GM12878 (cell line): ENCODE data around the gene ERP44. TPM values are rescaled to one million over a fixed set of nuclear protein-coding genes. Genes with fewer than 3 reads are reported as not detected.

ENCODE experiments used
- ATAC-seq: fragments of 200-7000 bp; cut with Tn5 transposase; 3 replicates; pipeline ENCODE4 v1.9.1; 2020; ENCODE audit warnings: mild to moderate bottlenecking, moderate library complexity
- BruUV-seq: library from RNA; stranded (reverse); fragments of 400-500 nt; replicated peaks from 2 replicates; lab custom pipeline; 2021; lab: Mats Ljungman, UMichigan
- CTCF ChIA-PET: fragments of 300-600 bp; sonication (Branson Sonifier 250); formaldehyde crosslinking; extraction: SDS; loops from one replicate; lab custom pipeline; 2021; ENCODE audit warnings: inconsistent platforms; lab: Yijun Ruan, JAX
- POLR2A ChIA-PET: fragments of 350-600 bp; formaldehyde crosslinking; extraction: SDS; loops from one replicate; lab custom pipeline; 2021; ENCODE audit warnings: inconsistent platforms; lab: Charles Lee
- RAD21 ChIA-PET: fragments of 300-600 bp; sonication (Branson Sonifier 250); formaldehyde crosslinking; loops from one replicate; lab custom pipeline; 2023; ENCODE audit warnings: antibody characterized with exemption; ENCODE audit not compliant: unreplicated experiment; lab: Charles Lee
- SMC1A ChIA-PET: fragments of 300-600 bp; sonication (Branson Sonifier 250); formaldehyde crosslinking; loops from one replicate; lab custom pipeline; 2023; ENCODE audit not compliant: unreplicated experiment, uncharacterized antibody; lab: Charles Lee
- DNase-seq: peaks from one replicate; pipeline ENCODE4 v3.0.0-alpha.2; 2011; ENCODE audit warnings: low read depth, low spot score
- FAIRE-seq: peaks from 3 replicates; lab custom pipeline; 2011; peaks lifted over from hg19 to GRCh38; lab: Jason Lieb, UNC
- H2AFZ ChIP-seq: 2 replicates; pipeline ENCODE4 v1.6.0; 2011; ENCODE audit warnings: low read depth, low read length, control low read depth; ENCODE audit not compliant: control insufficient read depth
- H3K27ac ChIP-seq: 2 replicates; pipeline ENCODE4 v1.5.1; 2011; ENCODE audit warnings: control low read depth; ENCODE audit not compliant: control insufficient read depth, insufficient read depth
- H3K27me3 ChIP-seq, 2 experiments: replicated peaks in 1 of 2; 2 replicates each; pipeline versions ENCODE4 v1.6.0 to v1.6.1; 2011; ENCODE audit warnings: low read length in 1 of 2; ENCODE audit not compliant: control insufficient read depth in 2 of 2, insufficient read depth in 2 of 2
- H3K36me3 ChIP-seq, 2 experiments: 2 replicates each; pipeline ENCODE4 v1.5.1; 2011; ENCODE audit warnings: low read length in 1 of 2; ENCODE audit not compliant: control insufficient read depth in 2 of 2, insufficient read depth in 2 of 2
- H3K4me1 ChIP-seq: 2 replicates; pipeline ENCODE4 v1.6.1; 2011; ENCODE audit warnings: mild to moderate bottlenecking, low read length, moderate library complexity, mixed read lengths; ENCODE audit not compliant: control insufficient read depth, insufficient read depth
- H3K4me2 ChIP-seq: 2 replicates; pipeline ENCODE4 v1.6.0; 2011; ENCODE audit warnings: control low read depth; ENCODE audit not compliant: control insufficient read depth, insufficient read depth
- H3K4me3 ChIP-seq: fragments of 200-600 bp; sonication (generic); 2 replicates; pipeline ENCODE4 v1.5.1; 2016
- H3K79me2 ChIP-seq: 2 replicates; pipeline ENCODE4 v1.6.0; 2011; ENCODE audit warnings: low read length; ENCODE audit not compliant: control insufficient read depth, insufficient read depth
- H3K9ac ChIP-seq: 2 replicates; pipeline ENCODE4 v1.8.0; 2011; ENCODE audit warnings: low read length, control low read depth, mixed read lengths; ENCODE audit not compliant: control insufficient read depth, insufficient read depth
- H3K9me3 ChIP-seq: replicated peaks from 3 replicates; pipeline ENCODE4 v1.5.1; 2011; ENCODE audit warnings: mild to moderate bottlenecking, low read length; ENCODE audit not compliant: control insufficient read depth, insufficient read depth
- H4K20me1 ChIP-seq: 2 replicates; pipeline ENCODE4 v1.6.0; 2011; ENCODE audit not compliant: control insufficient read depth, insufficient read depth
- BHLHE40 ChIP-seq, 2 experiments: fragments of 450-650 bp in 1 of 2; IDR thresholded peaks; 2 replicates each; pipeline ENCODE4 v1.6.1; 2011 to 2017; ENCODE audit warnings: low read depth in 2 of 2, borderline replicate concordance in 1 of 2, improper control_type of control experiment in 1 of 2, low read length in 1 of 2, mild to moderate bottlenecking in 1 of 2
- CHD2 ChIP-seq: IDR thresholded peaks from 2 replicates; pipeline ENCODE4 v1.6.1; 2011; ENCODE audit warnings: low read depth, low read length, improper control_type of control experiment, borderline replicate concordance
- DPF2 ChIP-seq: fragments of 450-650 bp; IDR thresholded peaks from 2 replicates; pipeline ENCODE4 v1.6.1; 2017; ENCODE audit warnings: mild to moderate bottlenecking
- E2F8 ChIP-seq: fragments of 450-650 bp; IDR thresholded peaks from 2 replicates; pipeline ENCODE4 v1.6.1; 2018; ENCODE audit warnings: mild to moderate bottlenecking, low read depth, moderate library complexity; ENCODE audit not compliant: partially characterized antibody
- HSF1 ChIP-seq: fragments of 150-350 bp; IDR thresholded peaks from 2 replicates; pipeline ENCODE4 v1.6.1; 2014; ENCODE audit warnings: mild to moderate bottlenecking, low read depth, low read length
- IRF4 ChIP-seq: IDR thresholded peaks from 2 replicates; pipeline ENCODE4 v1.6.1; 2011; ENCODE audit warnings: low read depth, low read length
- MTA3 ChIP-seq: IDR thresholded peaks from 2 replicates; pipeline ENCODE4 v1.6.1; 2012; ENCODE audit warnings: low read length, inconsistent platforms, borderline replicate concordance
- RBBP5 ChIP-seq: fragments of 200-600 bp; sonication (generic); conservative IDR thresholded peaks from 2 replicates; pipeline ENCODE4 v1.6.1; 2016
- RUNX3 ChIP-seq: IDR thresholded peaks from 2 replicates; pipeline ENCODE4 v1.6.1; 2012; ENCODE audit warnings: low read length, inconsistent platforms
- STAT1 ChIP-seq: fragments of 450-650 bp; conservative IDR thresholded peaks from 2 replicates; pipeline ENCODE4 v1.6.1; 2014; ENCODE audit warnings: antibody characterized with exemption, mild to moderate bottlenecking
- STAT3 ChIP-seq: IDR thresholded peaks from 2 replicates; pipeline ENCODE4 v1.6.1; 2011; ENCODE audit warnings: low read depth, low read length, improper control_type of control experiment
- ZNF384 ChIP-seq: IDR thresholded peaks from 2 replicates; pipeline ENCODE4 v1.6.1; 2012; ENCODE audit warnings: low read depth, mild to moderate bottlenecking, low read length, improper control_type of control experiment, borderline replicate concordance
- WGBS: methylation state at CpG from one replicate; pipeline ENCODE4 v1.1.6; 2016; ENCODE audit warnings: low lambda C conversion rate; ENCODE audit not compliant: insufficient replicate concordance, insufficient coverage; ENCODE audit errors: missing lambda C conversion rate; 5-methylcytosine and 5-hydroxymethylcytosine counted together
- in situ Hi-C: fragments of 300-500 bp; cut with MboI; formaldehyde crosslinking; loops from 9 replicates; pipeline ENCODE4 v1.14.3; 2018; ENCODE audit warnings: mixed read lengths
- intact Hi-C: fragments of 100-400 bp; cut with micrococcal nuclease; formaldehyde crosslinking; loops from one replicate; pipeline ENCODE4 v1.14.2; 2022; ENCODE audit not compliant: unreplicated experiment
- polyA plus RNA-seq, 11 experiments: library from polyadenylated mRNA; depleted of rRNA in 4 of 11; unstranded in 6 of 11; stranded (reverse) in 5 of 11; fragments of >200 nt; fragmentation: Nextera tagmentation in 4 of 11; fragmentation: Illumina TruSeq in 1 of 11; extraction: Ambion mirVana in 4 of 11; extraction: Trizol in 1 of 11; gene quantifications; 1 replicate in 1 of 11; 2 replicates in 10 of 11; pipeline versions ENCODE4 v1.2.1 to v1.2.3, GENCODE V29; 2011 to 2016; ENCODE audit warnings: inconsistent platforms in 2 of 11, missing spikeins in 2 of 11, low read depth in 1 of 11
- total RNA-seq, 4 experiments: library from RNA; depleted of rRNA in 3 of 4; stranded (reverse); fragments of >200 nt in 3 of 4; fragmentation: Illumina TruSeq in 1 of 4; extraction: Trizol in 1 of 4; gene quantifications; 2 replicates each; pipeline versions ENCODE4 v1.2.1 to v1.2.3, GENCODE V29; 2013 to 2021

Gene ERP44
- total and polyA plus RNA-seq, 10 of the 15 experiments (the other 5 are each of a cell fraction or from before 2014, with no cell fraction given) = 11.5 to 52.4 (median 20.2) TPM

- Histone ChIP-seq H3K27me3 (no peaks in the 10 kb centered on the region), H3K4me3 (no peak overlapping the region), H3K4me1 (0 out of 2 replicates have a peak, but pooled peaks cover 2% of the 10 kb centered on the region), H3K36me3 (peaks cover 0 to 1% of the 10 kb centered on the region in 2 experiments; a peak in 2 of 4 replicates), H2AFZ (no peak overlapping the region), H3K9ac (no peak overlapping the region), H4K20me1 (no peaks in the 10 kb centered on the region), H3K27ac (no peak overlapping the region), H3K79me2 (peaks cover 65% of the 10 kb centered on the region), H3K4me2 (no peak overlapping the region), H3K9me3 (no peaks in the 10 kb centered on the region)
- ChIA-PET RAD21 (no interaction called here), CTCF (interaction anchor here (1.6 kb wide), 1 partner anchor 10 kb away, joined by 3 read pairs; no protein-coding TSS in a partner anchor), SMC1A (interaction anchor here (1.0 to 1.9 kb wide), 2 partner anchors 9 kb away, joined by 3 to 7 read pairs; no protein-coding TSS in a partner anchor), POLR2A (no interaction called here)
- 80% methylated on average over 6 of the region's 6 CpGs for WGBS
- intact Hi-C loops (no loop called here), in situ Hi-C loops (no loop called here)
- no peak for ATAC-seq
- no peak for DNase-seq
- BruUV-seq = no TSS peak
- no peak for FAIRE-seq
- 0 out of 2 replicates have a peak, but pooled peaks have one; percentile 15 for TF ChIP-seq RUNX3
- no peak for TF ChIP-seq HSF1
Observed at GRCh38 chr9:100074093-100074492, 24.7 kb downstream of the ERP44 start.

GRCh38 chr9:100072805-100073204, 26.0 kb downstream of the ERP44 start:
- BruUV-seq = no TSS peak
- ChIA-PET CTCF (interaction anchor here (0.9 to 1.6 kb wide), 3 partner anchors 8 to 14 kb away, joined by 3 read pairs; no protein-coding TSS in a partner anchor), RAD21 (no interaction called here), SMC1A (interaction anchor here (0.9 to 1.9 kb wide), 3 partner anchors 9 to 14 kb away, joined by 3 to 7 read pairs (median 5); no protein-coding TSS in a partner anchor), POLR2A (no interaction called here)
- in situ Hi-C loops = no loop called here
- Histone ChIP-seq H3K4me2 (no peak overlapping the region), H3K4me1 (no peaks in the 10 kb centered on the region), H3K36me3 (peaks cover 0 to 1% of the 10 kb centered on the region in 2 experiments; a peak in 2 of 4 replicates), H2AFZ (no peak overlapping the region), H3K27me3 (no peaks in the 10 kb centered on the region), H3K4me3 (no peak overlapping the region), H3K79me2 (peaks cover 55% of the 10 kb centered on the region), H3K9ac (no peak overlapping the region), H4K20me1 (no peaks in the 10 kb centered on the region), H3K27ac (no peak overlapping the region), H3K9me3 (no peaks in the 10 kb centered on the region)
- no peak for ATAC-seq
- no peak for FAIRE-seq
- 72% methylated on average over 2 of the region's 2 CpGs for WGBS
- intact Hi-C loops = no loop called here
- no peak for DNase-seq
- TF ChIP-seq ZNF384 = no peak
- TF ChIP-seq BHLHE40 (IDR thresholded peaks at IDR 0.05; ENCODE audit: borderline replicate concordance in 1 of 2, low read depth in 2 of 2, low read length in 1 of 2) = no peak
- TF ChIP-seq RBBP5 = no peak
- TF ChIP-seq STAT1 = no peak
- TF ChIP-seq STAT3 = no peak
- TF ChIP-seq CHD2 = no peak
- TF ChIP-seq MTA3 = no peak
- TF ChIP-seq E2F8 = no peak
- no peak for TF ChIP-seq DPF2
- no peak for TF ChIP-seq IRF4
